GM21515 (cell line): ENCODE data around the gene SIRT3.
"Not testable (repeated sequence)": the region's sequence is repeated elsewhere in the genome, so short reads cannot be mapped to it uniquely, and the experiment has no call there.

Experiments used
- ATAC-seq: cut with Tn5 transposase; IDR thresholded peaks from one replicate; pipeline ENCODE4 v1.9.1; 2021; ENCODE audit not compliant: unreplicated experiment

Gene SIRT3

DNA sequence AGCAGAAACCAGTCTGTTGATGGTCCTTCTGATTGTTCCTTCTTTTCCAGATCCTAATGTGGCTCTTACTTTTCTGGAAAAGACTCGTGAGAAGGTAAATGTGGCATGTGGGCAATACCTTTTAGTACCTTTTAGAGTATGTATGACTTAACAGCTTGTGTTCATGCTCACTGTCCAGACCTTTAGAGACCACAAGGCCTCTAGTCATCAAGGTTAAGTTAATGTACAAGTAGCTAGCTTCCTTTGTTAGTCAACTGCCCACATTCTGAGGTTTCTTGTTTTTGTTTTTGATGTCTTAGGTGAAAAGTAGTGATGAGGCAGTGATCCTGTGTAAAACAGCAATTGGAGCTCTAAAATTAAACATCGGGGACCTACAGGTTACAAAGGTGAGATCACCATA, 8.2 kb upstream of the SIRT3 start:
- ATAC-seq = no peak

DNA sequence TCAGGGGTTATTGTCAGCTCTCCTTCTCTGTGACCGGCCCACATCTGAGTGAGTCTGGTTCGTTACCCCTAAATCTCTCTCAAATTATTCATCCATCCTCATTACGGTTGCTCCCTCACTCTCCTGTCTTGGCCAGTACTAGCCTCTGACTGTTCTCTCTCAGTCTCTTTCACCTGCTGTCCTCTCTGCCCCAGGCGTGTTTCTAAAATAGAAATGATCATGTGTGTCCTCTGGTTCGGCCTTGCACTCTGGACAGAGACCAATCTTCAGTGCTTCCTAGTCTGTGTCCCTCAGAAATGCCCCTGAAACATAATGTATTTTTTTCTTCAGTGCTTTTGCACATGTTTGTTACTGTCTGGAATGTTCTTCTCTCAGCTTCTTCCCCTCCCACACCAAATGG, 5.5 kb upstream of the SIRT3 start:
- no peak for ATAC-seq

DNA sequence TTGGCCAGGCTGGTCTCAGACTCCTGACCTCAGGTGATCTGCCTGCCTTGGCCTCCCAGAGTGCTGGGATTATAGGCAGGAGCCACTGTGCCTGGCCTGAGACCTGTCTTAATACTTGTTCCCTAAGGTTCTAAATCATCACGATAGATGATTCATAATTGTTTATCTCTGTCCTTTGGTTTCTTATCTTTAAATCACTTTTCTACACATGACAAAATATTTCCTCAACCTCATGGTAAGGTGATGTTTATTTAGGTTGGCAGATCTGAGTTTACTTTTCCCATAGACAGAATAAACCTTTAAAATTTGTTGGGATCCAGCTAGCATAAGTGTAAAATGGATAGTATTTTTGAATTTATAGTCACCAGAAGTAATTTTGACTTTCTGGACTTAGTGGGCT, 4.2 kb upstream of the SIRT3 start:
- ATAC-seq = no peak

DNA sequence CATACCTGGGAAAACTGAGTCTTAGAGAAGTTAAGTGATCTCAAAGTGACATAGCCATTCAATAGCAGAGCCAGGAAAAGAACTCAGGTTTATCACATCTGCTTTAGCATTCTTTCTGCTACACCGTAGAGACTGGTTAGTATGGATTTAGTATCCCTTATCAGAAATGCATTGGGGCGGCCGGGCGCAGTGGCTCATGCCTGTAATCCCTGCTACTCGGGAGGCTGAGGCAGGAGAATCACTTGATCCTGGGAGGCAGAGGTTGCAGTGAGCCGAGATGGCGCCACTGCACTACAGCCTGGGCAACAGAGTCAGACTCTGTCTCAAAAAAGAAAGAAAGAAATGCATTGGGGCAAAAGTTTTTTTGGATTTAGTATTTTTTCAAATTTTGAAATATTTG, 2.2 kb upstream of the SIRT3 start:
- not testable (repeated sequence) for ATAC-seq

DNA sequence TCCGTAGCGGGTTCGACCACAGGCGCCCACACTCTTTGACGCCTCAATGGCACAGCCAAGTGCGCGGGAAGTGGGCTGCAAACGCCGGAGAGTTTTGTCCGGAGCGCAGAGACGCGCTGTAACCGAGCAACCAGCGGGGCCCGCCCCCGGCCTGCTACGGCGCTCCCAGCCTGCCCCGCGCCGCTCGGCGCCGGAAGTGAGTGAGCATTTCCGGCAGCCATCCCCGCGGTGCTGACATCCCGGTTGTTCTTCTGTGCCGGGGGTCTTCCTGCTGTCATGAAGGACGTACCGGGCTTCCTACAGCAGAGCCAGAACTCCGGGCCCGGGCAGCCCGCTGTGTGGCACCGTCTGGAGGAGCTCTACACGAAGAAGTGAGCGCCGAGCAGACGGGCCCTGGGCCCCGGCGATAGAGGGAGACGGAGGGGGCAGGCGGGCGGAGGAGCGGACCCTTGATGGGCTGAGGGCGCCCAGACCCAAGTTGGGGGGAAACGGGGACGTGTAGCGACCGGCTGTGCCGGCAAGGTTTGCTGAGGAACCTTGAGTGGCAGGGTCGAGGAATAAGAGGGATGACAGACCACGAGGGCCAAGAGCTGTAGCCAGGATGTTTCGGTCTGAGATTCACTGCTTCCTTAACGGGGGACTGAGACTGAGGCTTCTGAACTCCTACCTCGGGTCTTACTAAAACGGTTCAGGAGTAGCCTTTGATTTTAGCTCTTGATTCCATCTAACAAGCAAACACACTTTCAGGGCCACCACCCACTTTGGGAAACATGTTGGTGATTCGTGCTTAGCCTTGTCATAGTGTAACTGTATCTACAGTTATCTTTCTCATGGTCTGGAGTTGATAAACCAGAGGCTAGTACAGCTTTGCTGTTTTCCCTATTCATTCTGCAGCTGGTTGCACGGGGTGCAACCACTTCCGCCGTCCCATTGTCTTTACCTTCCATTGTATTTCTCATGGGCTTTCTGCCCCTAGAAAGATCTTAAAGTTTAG, 929 bp upstream of the SIRT3 start, which contains the start of gene PSMD13:
PSMD13 (plus strand) TSS at position 203 of the 994 bp plus-strand sequence; CDS start at position 277, 74 bp downstream.
- ATAC-seq = peak; percentile 73

DNA sequence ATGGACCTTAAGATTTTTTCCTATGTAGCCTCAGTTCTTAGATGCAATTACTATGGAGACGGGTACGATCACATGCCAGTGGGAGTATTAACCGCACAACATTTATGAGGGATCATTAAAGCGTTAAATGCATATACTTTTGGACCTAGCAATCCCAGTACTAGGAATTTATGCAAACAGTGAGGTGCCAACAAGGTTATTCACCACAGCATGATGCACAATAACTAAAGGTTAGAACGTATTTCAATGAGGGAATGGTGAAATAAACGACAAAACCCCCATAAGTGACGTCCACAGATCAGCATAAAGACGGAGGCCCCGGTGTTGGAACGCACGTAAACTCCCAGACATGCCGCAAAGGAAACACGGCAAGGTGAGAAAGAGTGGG, 539 bp downstream of the SIRT3 start:
- peak; percentile 10 for ATAC-seq

DNA sequence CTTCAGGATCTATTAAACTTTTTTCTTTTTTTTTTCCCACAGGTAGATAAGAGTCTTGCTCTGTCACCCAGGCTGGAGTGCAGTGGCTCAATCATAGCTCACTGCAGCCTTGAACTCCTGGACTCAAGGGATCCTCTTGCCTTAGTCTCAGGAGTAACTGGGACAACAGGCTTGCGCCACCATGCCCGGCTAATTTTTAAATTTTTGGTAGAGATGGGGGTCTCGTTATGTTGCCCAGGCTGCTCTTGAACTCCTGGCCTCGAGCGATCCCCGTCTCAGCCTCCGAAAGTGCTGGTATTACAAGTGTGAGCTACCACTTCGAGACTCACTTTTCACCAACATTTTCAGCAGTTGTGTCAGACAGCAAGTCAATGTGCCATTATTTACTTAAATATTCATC, 962 bp downstream of the SIRT3 start:
- no peak for ATAC-seq

DNA sequence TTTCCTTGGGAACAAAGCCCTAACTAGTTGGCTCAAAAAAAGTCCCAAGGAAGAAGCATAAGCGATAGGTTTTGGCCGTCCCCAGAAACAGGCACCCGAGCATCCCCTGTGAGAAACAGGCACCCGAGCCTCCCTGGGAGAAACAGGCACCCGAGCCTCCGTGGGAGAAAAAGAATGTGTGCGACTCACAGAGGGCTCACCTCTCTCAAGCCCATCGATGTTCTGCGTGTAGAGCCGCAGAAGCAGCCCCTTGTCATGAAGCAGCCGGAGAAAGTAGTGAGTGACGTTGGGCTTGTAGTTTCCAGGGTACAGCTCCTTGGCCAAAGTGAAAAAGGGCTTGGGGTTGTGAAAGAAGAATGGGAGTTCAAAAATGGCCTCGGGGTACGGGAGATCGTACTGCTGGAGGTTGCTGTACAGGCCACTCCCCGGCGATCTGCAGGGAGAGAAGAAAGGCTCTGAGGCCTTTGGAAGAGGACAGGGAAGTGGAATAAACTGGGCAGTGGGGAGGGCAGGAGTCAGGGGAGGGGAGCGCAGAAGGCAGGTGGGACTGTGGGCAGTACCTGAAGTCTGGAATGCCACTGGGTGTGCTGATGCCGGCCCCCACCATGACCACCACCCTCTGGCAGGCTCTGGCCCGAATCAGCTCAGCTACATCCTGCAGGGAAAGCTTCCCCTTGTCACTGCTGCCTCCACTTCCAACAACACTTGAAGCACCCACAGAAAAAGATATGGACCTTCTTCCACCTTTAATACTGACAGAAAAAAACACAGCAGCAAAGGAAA, 3.2 kb downstream of the SIRT3 start:
- ATAC-seq = no peak

DNA sequence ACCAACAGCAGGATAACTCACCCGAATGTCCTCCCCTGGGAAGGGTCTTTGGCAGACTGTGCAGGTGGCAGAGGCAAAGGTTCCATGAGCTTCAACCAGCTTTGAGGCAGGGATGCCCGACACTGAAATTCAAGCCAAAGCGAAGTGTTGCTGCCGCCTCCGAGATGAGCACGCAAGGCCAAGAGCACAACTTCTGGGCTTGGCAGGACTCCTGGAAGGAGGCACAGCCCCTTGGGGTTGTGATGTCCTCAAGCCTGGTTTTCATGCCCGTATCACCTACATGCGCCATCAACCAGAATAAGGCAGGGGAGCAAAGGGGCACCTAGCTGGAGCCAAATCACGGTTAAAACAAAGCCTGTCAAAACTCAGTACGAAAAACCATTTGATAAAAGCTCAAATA, 5.7 kb downstream of the SIRT3 start:
- no peak for ATAC-seq

DNA sequence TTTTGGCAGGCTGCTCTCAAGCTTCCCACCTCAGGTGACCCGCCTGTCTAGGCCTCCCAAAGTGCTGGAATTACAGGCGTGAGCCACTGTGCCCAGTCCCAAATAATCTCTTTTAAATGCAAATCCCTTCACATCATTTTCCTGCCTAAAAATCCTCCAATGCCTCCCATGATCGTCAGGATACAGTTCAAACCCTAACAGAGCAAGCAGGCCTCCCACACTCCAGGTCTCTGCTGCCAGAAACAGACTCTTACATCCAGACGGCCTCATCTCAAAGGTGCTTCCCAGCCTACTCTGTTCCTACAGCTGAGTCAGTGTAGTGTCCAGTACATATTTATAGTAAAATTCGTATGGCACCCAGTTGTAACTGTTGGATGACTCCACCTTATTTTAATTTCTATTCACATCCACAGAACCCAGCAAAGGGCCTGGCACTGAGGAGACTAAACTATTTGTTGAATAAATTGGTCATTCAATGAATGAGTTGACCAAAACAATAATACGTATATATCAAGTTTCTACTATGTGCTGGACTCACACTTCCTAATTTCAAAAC, 8.2 kb downstream of the SIRT3 start:
- no peak for ATAC-seq

DNA sequence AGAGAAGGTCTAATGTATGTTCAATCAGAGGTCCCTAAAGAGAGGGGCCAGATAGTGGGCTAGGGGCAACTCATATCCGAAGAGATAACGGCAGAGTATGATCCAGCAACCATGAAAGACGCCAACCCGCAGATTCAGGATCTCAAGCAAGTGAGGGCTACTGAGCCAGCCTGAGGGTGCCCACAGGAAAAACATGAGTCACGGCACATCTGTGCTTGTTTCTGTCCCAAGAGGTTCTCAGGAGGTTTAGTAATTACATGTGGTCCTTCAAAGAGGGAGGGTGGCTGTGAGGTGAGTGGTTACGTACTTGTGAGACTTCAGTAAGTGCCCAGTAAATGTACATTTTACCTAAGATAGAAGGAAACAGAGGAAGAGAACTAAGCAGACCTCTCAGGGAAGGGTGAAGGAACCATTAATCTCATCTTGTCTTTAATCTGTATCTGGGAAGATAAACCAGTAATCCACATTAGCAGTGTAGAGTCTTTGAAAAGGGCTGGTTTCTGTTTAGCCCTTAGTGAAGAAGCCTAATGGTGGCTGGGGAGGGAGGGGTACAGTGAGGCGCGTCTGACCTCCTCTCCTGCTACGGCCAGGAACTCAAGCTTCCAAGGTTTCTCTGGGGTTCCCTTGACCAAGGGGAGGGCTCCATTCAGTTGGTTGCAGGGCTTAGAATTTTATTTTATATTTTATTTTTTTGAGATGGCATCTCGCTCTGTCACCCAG, 10.2 kb downstream of the SIRT3 start:
- no peak for ATAC-seq

DNA sequence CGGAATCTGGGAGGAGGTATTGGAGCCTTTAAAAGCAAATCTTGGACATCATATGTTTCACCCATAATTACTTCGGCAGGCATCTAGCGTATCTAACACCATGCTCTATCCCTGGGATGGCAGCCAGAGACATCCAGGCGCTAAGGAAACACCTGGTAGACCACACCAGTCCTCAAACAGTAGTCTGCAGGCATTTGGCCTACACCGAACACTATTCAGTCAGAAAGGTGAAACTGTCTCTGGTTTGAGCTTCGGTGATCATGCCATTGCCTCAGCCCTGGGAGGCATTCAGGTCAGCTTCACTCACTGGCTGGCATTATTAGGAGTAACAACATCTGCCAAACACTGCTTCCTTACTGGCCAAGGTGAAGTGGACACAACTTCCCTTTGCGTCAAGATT, 11.7 kb downstream of the SIRT3 start:
- ATAC-seq = no peak

DNA sequence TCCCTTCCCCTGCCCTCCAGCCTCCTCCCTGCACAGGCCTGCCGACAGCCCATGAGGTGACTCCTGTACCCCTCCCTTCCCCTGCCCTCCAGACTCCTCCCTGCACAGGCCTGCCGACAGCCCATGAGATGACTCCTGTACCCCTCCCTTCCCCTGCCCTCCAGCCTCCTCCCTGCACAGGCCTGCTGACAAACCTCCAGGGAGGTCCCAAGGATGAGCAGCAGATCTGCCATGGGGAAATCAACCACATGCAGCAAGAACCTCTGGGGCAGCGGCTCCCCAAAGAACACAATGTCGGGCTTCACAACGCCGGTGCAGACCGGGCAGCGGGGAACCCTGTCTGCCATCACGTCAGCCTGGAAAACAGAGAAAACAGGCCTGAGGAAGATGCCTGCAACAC, 12.3 kb downstream of the SIRT3 start:
- no peak for ATAC-seq

DNA sequence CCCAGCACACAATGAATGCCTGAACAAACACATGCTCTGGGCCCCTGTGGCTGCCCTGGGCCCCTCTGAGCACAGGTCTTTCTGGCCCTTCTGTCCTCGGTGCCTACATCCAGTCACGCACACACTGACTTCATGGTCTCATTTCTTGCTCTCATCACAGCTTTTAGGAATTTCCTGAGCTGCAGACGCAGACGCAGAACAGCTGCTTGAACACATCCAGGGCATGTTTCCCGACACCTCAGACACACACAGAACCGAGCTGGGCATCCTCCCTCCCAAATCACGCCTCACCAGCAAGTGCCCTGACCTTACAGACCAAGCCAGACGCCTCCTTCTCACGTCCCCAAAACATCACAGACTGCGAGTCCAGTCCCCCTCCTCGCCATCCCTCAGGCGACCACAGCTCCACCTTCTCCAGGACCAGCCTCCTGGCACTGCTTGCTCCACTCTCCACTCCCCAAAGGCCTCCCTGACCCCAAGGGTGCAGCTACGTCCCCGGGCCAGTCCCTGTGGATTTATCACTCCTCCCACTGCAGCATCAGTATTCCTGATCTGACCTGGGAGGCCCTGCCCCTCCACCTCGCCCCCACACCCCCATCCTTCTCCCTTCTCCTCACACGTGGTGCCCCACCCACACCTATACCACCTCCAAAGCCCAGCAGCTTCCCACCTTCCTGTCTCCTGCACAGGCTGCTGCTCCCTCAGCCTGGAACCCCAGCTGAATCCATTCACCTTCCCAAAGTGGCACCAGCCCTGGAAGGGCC, 12.9 kb downstream of the SIRT3 start:
- no peak for ATAC-seq

DNA sequence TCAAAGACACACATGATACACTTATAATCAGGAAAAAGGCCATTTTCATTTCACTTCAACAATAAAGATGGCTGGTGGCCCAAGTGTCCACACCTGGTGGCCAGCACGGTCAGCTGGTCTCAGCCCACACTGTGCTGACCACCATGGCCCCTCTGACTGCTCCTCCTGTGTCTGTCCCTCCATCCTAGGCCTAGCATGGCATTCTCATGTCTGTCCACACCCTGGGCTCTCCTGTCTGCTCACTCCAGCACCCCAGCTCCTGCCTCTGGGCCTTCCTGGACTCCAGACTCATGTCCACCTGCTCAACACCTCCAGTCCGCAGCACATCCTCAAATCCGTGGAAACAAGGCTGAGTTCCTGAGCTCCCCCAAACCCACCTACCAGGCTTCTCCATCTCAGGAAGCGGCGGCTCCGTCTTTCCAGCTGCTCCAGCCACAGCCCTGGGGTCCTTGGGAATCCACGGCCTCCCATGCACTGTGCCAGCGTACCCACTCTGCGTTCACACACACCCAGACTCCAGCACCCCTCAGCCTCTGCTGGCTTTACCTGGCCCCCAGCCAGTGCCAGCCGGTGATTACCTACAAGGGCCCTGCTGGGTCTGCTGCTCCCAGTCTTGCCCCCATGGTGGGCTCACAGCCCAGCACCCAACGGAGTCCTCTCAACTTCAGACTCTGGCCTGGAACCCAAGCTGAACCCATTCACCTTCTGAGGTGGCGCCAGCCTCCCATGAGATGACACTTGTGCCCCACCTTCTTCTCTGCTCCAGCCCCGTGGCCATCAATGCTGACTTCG, 13.9 kb downstream of the SIRT3 start:
- no peak for ATAC-seq

DNA sequence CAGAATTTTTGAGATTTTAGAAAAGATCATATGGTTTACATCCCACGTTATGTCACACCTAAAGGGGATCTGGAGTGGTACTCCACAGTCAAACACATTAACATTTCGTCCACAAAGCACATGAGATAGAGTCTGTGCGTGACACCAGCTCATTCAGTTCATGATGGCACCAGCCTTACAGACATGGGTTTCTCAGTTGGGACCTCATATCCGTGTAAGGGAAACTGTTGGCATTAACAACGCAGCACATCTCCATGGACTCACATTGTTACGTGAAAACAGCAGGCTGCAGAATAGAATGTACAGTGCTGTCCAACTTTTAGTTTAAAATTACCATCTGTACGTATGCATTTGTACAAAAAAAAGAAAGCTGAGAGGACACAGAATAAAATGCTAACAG, 14.6 kb downstream of the SIRT3 start:
- ATAC-seq = no peak

DNA sequence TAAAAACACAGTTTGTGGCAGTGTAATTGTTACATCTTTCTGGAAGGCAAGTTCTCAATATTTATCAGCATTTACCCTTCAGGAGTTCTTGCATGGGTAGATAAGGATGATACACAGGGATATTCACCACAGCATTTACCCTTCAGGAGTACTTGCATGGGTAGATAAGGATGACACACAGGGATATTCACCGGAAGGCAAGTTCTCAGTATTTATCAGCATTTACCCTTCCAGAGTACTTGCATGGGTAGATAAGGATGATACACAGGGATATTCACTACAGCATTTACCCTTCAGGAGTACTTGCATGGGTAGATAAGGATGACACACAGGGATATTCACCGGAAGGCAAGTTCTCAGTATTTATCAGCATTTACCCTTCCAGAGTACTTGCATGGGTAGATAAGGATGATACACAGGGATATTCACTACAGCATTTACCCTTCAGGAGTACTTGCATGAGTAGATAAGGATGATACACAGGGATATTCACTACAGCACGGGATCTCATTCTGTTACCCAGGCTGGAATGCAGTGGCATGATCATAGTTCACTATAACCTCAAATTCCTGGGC, 15.4 kb downstream of the SIRT3 start:
- not testable (repeated sequence) for ATAC-seq

DNA sequence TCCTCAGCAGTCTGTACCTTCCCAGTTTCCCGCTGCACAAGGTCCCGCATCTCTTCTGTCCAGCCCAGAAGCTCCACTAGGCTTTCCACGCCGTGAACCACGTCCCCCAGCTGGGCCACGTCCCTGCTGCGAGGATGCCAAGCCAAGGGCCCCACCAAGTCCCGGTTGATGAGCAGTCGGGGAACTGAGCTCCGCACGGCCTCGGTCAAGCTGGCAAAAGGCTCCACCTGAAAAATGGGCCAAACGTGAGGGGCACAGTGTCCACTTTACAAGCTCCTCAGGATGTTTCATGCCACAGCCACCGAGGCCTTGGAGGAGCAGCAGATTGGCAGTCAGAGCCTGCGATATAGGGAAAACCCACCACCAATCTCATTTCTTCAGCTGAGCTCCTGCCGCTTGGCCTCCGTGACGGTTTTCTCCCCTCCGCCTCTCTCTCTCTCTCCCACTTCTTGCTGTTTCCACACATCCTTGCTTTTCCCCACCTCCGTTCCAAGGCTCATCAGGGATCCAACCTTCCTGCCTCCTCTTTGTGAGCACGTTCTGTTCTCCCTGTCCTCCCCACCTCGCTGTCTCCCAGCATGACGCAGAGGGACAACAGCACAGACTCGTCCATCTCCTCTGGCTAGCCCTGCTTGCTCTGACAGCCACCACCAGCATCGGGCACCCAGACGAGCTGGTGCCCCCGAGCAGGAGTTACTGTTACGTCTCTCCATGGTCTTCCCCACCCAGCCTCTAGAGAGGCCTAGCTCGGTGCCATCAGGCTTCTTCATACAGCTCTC, 17.1 kb downstream of the SIRT3 start:
- ATAC-seq = no peak
